Kidney (tissue), 14 donors: Measurements from ENCODE around the gene USP6NL. TPM values are rescaled to one million over a fixed set of nuclear protein-coding genes. Genes with fewer than 3 reads are reported as not detected.
A peak's percentile ranks its signal among the peaks of the same experiment; 100 is the strongest.

Experiments
- DNase-seq, 5 donors: peaks; one replicate each; pipeline ENCODE4 v3.0.0-alpha.2; 2013 to 2020
- FAIRE-seq: peaks from 2 replicates; lab custom pipeline; 2012; peaks lifted over from hg19 to GRCh38; lab: Jason Lieb, UNC
- H3K27ac ChIP-seq, 2 donors: one replicate each; pipeline ENCODE4 v1.7.0; 2013; ENCODE audit warnings: low read depth in 2 of 2, low read length in 2 of 2, inconsistent platforms in 1 of 2
- H3K27me3 ChIP-seq: one replicate; pipeline ENCODE4 v1.7.1; 2013; ENCODE audit warnings: low read length, inconsistent platforms; ENCODE audit not compliant: control insufficient read depth, insufficient read depth
- H3K36me3 ChIP-seq, 3 donors: one replicate each; pipeline versions ENCODE4 v1.7.0 to v1.7.1; 2013; ENCODE audit warnings: low read length in 3 of 3, control low read depth in 1 of 3, inconsistent platforms in 1 of 3; ENCODE audit not compliant: insufficient read depth in 3 of 3, control insufficient read depth in 2 of 3
- H3K4me1 ChIP-seq, 3 donors: one replicate each; pipeline versions ENCODE4 v1.7.0 to v1.7.1; 2013; ENCODE audit warnings: low read length in 3 of 3, inconsistent platforms in 1 of 3, low read depth in 1 of 3; ENCODE audit not compliant: control insufficient read depth in 2 of 3, insufficient read depth in 2 of 3
- H3K4me3 ChIP-seq, 3 donors: one replicate each; pipeline versions ENCODE4 v1.7.0 to v1.8.1; 2013; ENCODE audit warnings: low read length in 3 of 3, control low read depth in 1 of 3, inconsistent platforms in 1 of 3
- H3K9ac ChIP-seq, 3 donors: one replicate each; pipeline versions ENCODE4 v1.7.0 to v1.7.1; 2013; ENCODE audit warnings: low read length in 3 of 3, control low read depth in 1 of 3, inconsistent platforms in 1 of 3
- H3K9me3 ChIP-seq, 3 donors: one replicate each; pipeline versions ENCODE4 v1.7.0 to v1.7.1; 2013; ENCODE audit warnings: low read length in 3 of 3, control low read depth in 1 of 3, inconsistent platforms in 1 of 3; ENCODE audit not compliant: control insufficient read depth in 2 of 3, insufficient read depth in 1 of 3
- intact Hi-C: fragments of 100-400 bp; cut with DNase I; formaldehyde crosslinking; loops from one replicate; pipeline ENCODE4 v1.11.1; 2022
- polyA plus RNA-seq: library from polyadenylated mRNA; stranded (reverse); fragments of 350-450 nt; fragmentation: Illumina TruSeq; extraction: RNeasy Lipid Tissue Mini Kit (QIAGEN cat#74804); gene quantifications from one replicate; pipeline ENCODE4 v1.2.3, GENCODE V29; 2014; ENCODE audit warnings: low read depth, low replicate concordance; ENCODE audit not compliant: insufficient read depth
- total RNA-seq: library from RNA; stranded (reverse); fragmentation: NEBNext Ultra II Directional; extraction: Animal tissue kit (Norgen Biotek cat#: 25700); gene quantifications from one replicate; pipeline ENCODE4 v1.2.1, GENCODE V29; 2021
- TF ChIP-seq, protein P1 (sequence below): IDR thresholded peaks from 3 replicates; pipeline ENCODE4 v1.5.1; 2012; ENCODE audit warnings: mild to moderate bottlenecking, moderate library complexity, borderline replicate concordance; ENCODE audit not compliant: insufficient read depth; ENCODE audit errors: extremely low read depth
- donor health status: control.
- donor health status: control.
- donor health status: control.
- donor health status: control.
- donor health status: control.
- donor health status: DM: yes; HTN: yes; CAD: no.
- donor health status: Normal renal cell carcinoma (clear cell type).

The USP6NL gene
- total and polyA plus RNA-seq, 2 donors from 2014 or later = 4.5 to 17.7 TPM

- no peak for DNase-seq
- Histone ChIP-seq H3K36me3 (no peaks in the 10 kb centered on the region), H3K27me3 (no peaks in the 10 kb centered on the region), H3K4me3 (no peak overlapping the region), H3K9me3 (no peaks in the 10 kb centered on the region), H3K27ac (no peak overlapping the region), H3K9ac (no peak overlapping the region), H3K4me1 (peaks cover 0 to 2% (median 0%) of the 10 kb centered on the region in 3 donors)
- FAIRE-seq = no peak
- TF ChIP-seq, protein P1, sequence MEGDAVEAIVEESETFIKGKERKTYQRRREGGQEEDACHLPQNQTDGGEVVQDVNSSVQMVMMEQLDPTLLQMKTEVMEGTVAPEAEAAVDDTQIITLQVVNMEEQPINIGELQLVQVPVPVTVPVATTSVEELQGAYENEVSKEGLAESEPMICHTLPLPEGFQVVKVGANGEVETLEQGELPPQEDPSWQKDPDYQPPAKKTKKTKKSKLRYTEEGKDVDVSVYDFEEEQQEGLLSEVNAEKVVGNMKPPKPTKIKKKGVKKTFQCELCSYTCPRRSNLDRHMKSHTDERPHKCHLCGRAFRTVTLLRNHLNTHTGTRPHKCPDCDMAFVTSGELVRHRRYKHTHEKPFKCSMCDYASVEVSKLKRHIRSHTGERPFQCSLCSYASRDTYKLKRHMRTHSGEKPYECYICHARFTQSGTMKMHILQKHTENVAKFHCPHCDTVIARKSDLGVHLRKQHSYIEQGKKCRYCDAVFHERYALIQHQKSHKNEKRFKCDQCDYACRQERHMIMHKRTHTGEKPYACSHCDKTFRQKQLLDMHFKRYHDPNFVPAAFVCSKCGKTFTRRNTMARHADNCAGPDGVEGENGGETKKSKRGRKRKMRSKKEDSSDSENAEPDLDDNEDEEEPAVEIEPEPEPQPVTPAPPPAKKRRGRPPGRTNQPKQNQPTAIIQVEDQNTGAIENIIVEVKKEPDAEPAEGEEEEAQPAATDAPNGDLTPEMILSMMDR = no peak
- intact Hi-C loops = no loop called here
Observed at GRCh38 chr10:11615396-11615795, 3.9 kb upstream of the USP6NL start.

DNA sequence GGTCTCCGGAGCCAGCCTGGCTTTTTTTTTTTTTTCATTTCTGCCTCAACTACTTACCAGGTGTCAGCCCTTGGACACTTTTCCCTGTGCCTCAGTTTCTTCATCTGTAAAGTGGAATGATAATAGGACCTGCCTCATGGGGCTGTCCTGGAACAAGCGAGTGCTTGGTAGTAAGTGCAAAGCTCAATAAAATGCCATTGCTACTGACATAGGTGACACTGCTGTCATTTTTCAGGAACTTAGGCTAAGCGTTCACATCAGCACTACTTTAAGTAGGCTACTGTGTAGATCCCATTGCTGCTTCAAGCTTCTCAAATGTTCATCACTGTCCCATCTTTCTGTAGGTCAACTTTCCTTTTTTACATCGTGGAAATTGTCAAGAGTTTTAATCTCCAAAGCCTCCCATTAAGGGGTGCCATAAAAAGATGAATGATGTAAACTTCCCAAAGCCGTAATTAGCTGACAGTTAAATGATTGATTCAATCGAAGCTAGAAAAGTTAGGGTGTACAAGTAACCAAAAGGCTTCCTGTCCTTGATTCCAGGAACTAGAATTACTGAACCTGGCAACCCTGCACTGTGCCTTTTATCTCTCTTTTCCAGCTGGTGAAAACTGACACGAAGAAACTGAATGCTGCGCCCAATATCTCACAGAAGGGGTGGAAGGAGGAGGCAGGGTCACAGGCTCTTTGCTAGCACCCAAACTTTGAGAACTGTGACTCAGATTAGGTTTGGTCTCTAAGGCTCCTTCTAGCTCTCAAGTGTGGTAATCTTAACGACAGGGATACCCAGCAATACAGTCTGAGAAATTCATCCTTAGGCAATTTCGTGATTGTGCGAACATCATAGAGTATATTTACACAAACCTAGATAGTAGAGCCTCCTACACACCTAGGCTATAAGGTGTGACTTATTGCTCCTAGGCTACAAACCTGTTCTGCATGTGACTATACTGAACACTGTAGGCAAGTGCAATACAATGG, 861 bp upstream of the USP6NL start:
- no peaks in the 10 kb centered on the region for H3K9me3 ChIP-seq
- H3K27ac ChIP-seq = peak overlapping the region; percentile 77 to 81
- peaks cover 3 to 7% (median 4%) of the 10 kb centered on the region in 3 donors for H3K4me1 ChIP-seq
- H3K27me3 ChIP-seq = no peaks in the 10 kb centered on the region
- peak overlapping the region; percentile 27 to 87 (median 70) for H3K9ac ChIP-seq
- DNase-seq (peak in 1 of 5 donors; percentile 62), FAIRE-seq (no peak)
- peak overlapping the region; percentile 44 to 86 (median 80) for H3K4me3 ChIP-seq
- intact Hi-C loops = no loop called here
- TF ChIP-seq, protein P1 = no peak
- H3K36me3 ChIP-seq = no peaks in the 10 kb centered on the region

DNA sequence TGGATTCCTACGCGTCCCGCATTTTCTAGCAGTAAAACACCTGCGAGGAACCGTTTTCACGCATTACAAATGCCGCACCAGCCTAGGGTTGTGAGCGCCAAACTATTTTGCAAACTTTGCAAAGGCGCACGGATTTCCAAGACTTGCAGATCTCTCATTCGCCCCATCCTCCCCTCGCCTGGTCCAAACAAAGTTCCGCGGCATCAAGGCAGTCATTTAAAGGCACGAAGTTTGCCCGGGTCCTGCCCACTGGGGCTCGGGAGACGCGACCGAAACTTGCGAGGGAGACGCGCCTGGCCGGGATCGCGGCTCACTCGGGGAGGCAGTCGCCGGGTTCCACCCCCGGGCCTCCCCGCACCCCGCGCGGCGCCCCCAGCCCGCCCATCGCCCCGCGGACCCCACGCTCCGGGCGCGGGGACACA, 613 bp downstream of the USP6NL start:
- H3K27me3 ChIP-seq = no peaks in the 10 kb centered on the region
- peak overlapping the region; percentile 55 to 86 (median 73) for H3K9ac ChIP-seq
- no peaks in the 10 kb centered on the region for H3K9me3 ChIP-seq
- FAIRE-seq = no peak
- peak in 4 of 5 donors; percentile 44 to 75 (median 70) for DNase-seq
- H3K27ac ChIP-seq = peak overlapping the region; percentile 78 to 83
- peaks cover 3 to 7% (median 4%) of the 10 kb centered on the region in 3 donors for H3K4me1 ChIP-seq
- TF ChIP-seq, protein P1 = no peak
- peak overlapping the region; percentile 87 to 93 (median 90) for H3K4me3 ChIP-seq
- intact Hi-C loops = no loop called here
- H3K36me3 ChIP-seq = no peaks in the 10 kb centered on the region
